Mammary epithelial cell (primary cell): ENCODE measurements around the gene RAB3IL1.

Experiments
- EZH2 ChIP-seq: IDR thresholded peaks from 2 replicates; pipeline ENCODE4 v1.6.1; 2012; ENCODE audit warnings: low read length, inconsistent platforms, borderline replicate concordance
- TF ChIP-seq, protein P1 (sequence below), 2 donors: IDR thresholded peaks in 1 of 2; conservative IDR thresholded peaks in 1 of 2; 2 replicates each; pipeline ENCODE4 v1.5.1; 2011 to 2012; ENCODE audit warnings: inconsistent platforms in 2 of 2, low read length in 2 of 2, mild to moderate bottlenecking in 2 of 2, control low read depth in 1 of 2, low read depth in 1 of 2; ENCODE audit not compliant: insufficient read depth in 1 of 2; ENCODE audit errors: extremely low read depth in 1 of 2

DNA sequence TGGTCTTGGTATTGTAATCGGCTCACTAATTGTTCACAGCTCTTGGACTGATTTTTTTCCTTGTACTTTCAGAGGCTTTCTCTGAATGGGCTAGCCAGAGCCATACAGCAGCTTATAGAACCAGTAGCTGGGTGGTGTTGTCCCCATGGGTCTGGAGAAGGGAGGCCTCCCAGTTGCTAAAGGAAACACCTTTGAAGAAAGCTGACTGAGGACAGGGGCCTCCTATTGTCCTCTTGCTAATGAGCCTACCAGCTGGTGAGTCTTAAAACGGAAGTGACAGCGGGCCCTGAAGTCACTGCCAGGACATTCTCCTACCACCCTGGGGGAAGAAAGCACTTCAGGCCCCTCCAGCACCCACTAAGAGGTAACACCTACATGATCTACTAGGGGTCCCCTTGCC, 36.0 kb downstream of the RAB3IL1 start:
- no peak for TF ChIP-seq EZH2
- TF ChIP-seq, protein P1, sequence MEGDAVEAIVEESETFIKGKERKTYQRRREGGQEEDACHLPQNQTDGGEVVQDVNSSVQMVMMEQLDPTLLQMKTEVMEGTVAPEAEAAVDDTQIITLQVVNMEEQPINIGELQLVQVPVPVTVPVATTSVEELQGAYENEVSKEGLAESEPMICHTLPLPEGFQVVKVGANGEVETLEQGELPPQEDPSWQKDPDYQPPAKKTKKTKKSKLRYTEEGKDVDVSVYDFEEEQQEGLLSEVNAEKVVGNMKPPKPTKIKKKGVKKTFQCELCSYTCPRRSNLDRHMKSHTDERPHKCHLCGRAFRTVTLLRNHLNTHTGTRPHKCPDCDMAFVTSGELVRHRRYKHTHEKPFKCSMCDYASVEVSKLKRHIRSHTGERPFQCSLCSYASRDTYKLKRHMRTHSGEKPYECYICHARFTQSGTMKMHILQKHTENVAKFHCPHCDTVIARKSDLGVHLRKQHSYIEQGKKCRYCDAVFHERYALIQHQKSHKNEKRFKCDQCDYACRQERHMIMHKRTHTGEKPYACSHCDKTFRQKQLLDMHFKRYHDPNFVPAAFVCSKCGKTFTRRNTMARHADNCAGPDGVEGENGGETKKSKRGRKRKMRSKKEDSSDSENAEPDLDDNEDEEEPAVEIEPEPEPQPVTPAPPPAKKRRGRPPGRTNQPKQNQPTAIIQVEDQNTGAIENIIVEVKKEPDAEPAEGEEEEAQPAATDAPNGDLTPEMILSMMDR (conservative IDR thresholded peaks at IDR 0.05 in 1 of 2, IDR thresholded peaks at IDR 0.05 in 1 of 2; ENCODE audit: extremely low read depth in 1 of 2, insufficient read depth in 1 of 2, low read depth in 1 of 2, low read length in 2 of 2) = no peak
